ENCODE measurements around the gene CRLF3.
"Not testable (repeated sequence)": the region's sequence is repeated elsewhere in the genome, so short reads cannot be mapped to it uniquely, and the experiment has no call there.

Gene CRLF3

DNA sequence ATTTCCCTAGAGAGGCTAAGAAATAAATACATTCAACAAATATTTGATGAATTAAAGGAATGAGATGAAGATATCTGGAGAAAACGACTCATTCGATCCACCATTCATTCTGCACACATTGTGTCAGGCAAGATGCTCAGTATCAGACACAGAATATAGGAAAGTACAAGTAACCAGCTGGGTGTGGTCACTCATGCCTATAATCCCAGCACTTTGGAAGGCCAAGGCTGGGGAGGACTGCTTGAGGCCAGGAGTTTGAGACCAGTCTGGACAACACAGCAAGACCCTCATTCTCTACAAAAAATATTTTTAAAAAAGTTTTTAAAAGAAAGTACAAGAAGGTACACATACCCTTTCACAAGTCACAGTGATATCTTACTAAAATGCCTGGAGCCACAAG is 42.3 kb downstream of the CRLF3 start:
- Histone ChIP-seq H3K9me3 (no peaks in the 10 kb centered on the region), H3K36me3 (peaks cover 86% of the 10 kb centered on the region), H3K27ac (peak overlapping the region; percentile 2), H3K4me1 (ENCODE audit: control insufficient read depth in 1 of 2, insufficient read depth in 1 of 2, low read depth in 1 of 2, low read length in 1 of 2) (no peaks in the 10 kb centered on the region), H3K4me3 (ENCODE audit: low read depth in 1 of 2, low read length in 1 of 2) (no peak overlapping the region), H3K27me3 (no peaks in the 10 kb centered on the region)
- TF ChIP-seq, protein P1, sequence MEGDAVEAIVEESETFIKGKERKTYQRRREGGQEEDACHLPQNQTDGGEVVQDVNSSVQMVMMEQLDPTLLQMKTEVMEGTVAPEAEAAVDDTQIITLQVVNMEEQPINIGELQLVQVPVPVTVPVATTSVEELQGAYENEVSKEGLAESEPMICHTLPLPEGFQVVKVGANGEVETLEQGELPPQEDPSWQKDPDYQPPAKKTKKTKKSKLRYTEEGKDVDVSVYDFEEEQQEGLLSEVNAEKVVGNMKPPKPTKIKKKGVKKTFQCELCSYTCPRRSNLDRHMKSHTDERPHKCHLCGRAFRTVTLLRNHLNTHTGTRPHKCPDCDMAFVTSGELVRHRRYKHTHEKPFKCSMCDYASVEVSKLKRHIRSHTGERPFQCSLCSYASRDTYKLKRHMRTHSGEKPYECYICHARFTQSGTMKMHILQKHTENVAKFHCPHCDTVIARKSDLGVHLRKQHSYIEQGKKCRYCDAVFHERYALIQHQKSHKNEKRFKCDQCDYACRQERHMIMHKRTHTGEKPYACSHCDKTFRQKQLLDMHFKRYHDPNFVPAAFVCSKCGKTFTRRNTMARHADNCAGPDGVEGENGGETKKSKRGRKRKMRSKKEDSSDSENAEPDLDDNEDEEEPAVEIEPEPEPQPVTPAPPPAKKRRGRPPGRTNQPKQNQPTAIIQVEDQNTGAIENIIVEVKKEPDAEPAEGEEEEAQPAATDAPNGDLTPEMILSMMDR (IDR thresholded peaks at IDR 0.05), result no peak

DNA sequence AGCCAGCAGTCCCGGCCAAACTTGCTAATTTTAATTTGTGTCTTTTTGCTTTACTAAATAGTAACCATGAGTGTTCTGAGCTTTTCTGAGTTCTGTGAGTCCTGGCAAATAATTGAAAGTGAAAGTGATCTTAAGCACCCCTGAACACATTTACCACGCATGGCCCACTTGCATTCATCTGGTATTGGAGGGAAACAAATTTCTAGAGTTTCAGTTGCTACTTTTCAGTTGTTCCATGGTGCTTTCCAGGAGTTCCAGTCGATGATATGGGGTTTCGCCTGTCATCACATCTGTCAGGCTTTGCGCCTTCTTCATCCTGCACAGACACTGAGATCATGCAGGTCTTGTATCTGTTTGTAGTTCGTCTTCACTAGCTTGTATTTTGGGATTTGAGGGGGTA is 44.1 kb downstream of the CRLF3 start:
- Histone ChIP-seq H3K36me3 (peaks cover 81% of the 10 kb centered on the region), H3K27ac (peak overlapping the region; percentile 35), H3K4me1 (ENCODE audit: control insufficient read depth in 1 of 2, insufficient read depth in 1 of 2, low read depth in 1 of 2, low read length in 1 of 2) (no peaks in the 10 kb centered on the region), H3K4me3 (ENCODE audit: low read depth in 1 of 2, low read length in 1 of 2) (no peak overlapping the region), H3K9me3 (no peaks in the 10 kb centered on the region), H3K27me3 (no peaks in the 10 kb centered on the region)
- TF ChIP-seq, protein P1 (IDR thresholded peaks at IDR 0.05), result no peak

DNA sequence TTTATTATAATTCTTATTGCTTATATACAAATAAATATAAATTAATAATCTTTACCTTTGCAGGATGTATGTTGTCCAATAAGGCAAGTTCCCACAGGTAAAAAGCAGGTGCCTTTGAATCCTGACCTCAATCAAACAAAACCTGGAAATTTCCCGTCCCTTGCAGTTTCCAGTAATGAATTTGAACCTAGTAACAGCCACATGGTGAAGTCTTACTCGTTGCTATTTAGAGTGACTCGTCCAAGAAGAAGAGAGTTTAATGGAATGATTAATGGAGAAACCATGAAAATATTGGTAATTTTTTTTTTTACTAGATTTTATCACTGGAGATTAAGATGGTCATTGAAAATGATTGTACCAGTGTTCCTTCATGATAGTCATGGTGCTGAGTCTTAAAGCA is 55.7 kb downstream of the CRLF3 start:
- H3K4me3 ChIP-seq (ENCODE audit: low read depth in 1 of 2, low read length in 1 of 2); H3K9me3 ChIP-seq; H3K27me3 ChIP-seq; H3K4me1 ChIP-seq (ENCODE audit: control insufficient read depth in 1 of 2, insufficient read depth in 1 of 2, low read depth in 1 of 2, low read length in 1 of 2); H3K27ac ChIP-seq: not testable (repeated sequence)
- peaks cover 78% of the 10 kb centered on the region for H3K36me3 ChIP-seq

DNA sequence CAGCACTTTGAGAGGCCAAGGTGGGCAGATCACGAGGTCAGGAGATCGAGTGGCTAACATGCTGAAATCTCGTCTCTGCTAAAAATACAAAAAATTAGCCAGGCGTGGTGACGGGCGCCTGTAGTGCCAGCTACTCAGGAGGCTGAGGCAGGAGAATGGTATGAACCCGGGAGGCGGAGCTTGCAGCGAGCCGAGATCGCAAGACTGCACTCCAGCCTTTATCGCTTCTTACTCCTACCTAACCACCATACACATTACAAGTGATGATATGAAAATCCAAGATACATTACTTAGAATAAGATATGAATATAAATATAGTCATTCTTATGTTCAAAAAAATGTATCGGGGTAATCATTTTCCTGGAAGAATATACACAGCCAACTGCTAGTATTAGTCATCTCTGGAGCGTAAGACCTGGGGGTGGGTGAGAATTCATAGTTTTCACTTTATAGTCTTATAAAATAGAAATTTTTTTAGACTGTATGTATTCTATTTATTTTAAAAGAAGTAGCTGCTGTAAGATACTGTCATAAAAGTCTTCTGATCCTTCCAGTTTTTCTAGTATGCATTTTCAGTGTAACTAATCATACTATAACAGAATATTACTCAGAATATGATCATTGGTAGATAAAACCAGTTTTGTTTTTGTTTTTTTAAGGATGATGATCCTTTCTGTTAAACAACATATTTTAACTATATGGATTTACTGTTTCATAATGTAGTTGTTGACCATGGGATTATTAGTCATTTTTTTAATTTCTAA is 56.7 kb downstream of the CRLF3 start:
- not testable (repeated sequence) for H3K4me3 ChIP-seq (ENCODE audit: low read depth in 1 of 2, low read length in 1 of 2); H3K27ac ChIP-seq; H3K9me3 ChIP-seq; H3K4me1 ChIP-seq (ENCODE audit: control insufficient read depth in 1 of 2, insufficient read depth in 1 of 2, low read depth in 1 of 2, low read length in 1 of 2); H3K27me3 ChIP-seq
- peaks cover 81% of the 10 kb centered on the region for H3K36me3 ChIP-seq

DNA sequence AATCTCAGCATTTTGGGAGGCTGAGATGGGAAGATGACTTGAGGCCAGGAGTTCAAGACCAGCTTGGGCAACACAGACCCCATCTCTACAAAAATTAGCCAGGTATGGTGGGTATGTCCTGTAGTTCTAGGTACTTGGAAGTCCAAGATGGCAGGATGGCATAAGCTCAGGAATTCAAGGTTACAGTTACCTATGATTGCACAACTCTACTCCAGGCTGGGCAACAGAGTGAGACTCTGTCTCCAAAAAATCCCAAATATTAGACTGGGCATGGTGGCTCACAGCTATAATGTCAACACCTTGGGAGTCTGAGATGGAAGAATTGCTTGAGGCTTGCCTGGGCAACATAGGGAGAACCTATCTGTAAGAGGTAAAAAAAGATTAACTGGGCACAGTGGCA is 63.4 kb downstream of the CRLF3 start:
- TF ChIP-seq, protein P1 (IDR thresholded peaks at IDR 0.05), result no peak
- Histone ChIP-seq H3K27ac (no peak overlapping the region), H3K36me3 (peaks cover 54% of the 10 kb centered on the region)

DNA sequence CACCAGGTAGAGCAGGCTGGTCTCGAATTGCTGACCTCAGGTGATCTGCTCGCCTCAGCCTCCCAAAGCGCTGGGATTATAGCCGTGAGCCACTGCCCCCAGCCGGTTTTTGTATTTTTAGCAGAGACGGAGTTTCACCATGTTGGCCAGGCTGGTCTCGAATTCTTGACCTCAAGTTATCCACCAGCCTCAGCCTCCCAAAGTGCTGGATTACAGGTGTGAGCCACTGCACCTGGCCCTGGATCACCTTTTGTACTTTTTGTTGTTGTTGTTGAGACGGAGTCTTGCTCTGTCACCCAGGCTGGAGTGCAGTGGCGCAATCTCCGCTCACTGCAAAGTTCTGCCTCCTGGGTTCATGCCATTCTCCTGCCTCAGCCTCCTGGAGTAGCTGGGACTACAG is 71.2 kb downstream of the CRLF3 start:
- H3K4me1 ChIP-seq (ENCODE audit: control insufficient read depth in 1 of 2, insufficient read depth in 1 of 2, low read depth in 1 of 2, low read length in 1 of 2); H3K4me3 ChIP-seq (ENCODE audit: low read depth in 1 of 2, low read length in 1 of 2); H3K9me3 ChIP-seq; H3K27ac ChIP-seq; H3K27me3 ChIP-seq: not testable (repeated sequence)
- H3K36me3 ChIP-seq, result peaks cover 72% of the 10 kb centered on the region

More for the DNA sequence above, 63.4 kb downstream of the CRLF3 start:
- H3K27me3 ChIP-seq, result no peaks in the 10 kb centered on the region
- no peaks in the 10 kb centered on the region for H3K4me1 ChIP-seq (ENCODE audit: control insufficient read depth in 1 of 2, insufficient read depth in 1 of 2, low read depth in 1 of 2, low read length in 1 of 2)
- H3K9me3 ChIP-seq, result no peaks in the 10 kb centered on the region
- no peak overlapping the region for H3K4me3 ChIP-seq (ENCODE audit: low read depth in 1 of 2, low read length in 1 of 2)

DNA sequence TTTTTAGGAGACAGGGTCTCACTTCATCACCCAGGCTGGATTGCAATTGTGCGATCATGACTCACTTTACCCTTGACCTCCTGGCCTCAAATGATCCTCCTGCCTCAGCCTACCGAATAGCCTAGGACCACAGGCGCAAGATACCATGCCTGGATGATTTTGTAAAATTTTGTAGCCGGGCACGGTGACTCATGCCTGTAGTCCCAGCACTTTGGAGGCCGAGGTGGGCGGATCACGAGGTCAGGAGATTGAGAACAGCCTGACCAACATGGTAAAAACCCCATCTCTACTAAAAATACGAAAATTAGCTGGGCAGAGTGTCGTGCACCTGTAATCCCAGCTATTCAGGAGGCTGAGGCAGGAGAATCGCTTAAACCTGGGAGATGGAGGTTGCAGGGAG is 73.5 kb downstream of the CRLF3 start:
- H3K27ac ChIP-seq; H3K4me3 ChIP-seq (ENCODE audit: low read depth in 1 of 2, low read length in 1 of 2); H3K9me3 ChIP-seq; H3K27me3 ChIP-seq; H3K4me1 ChIP-seq (ENCODE audit: control insufficient read depth in 1 of 2, insufficient read depth in 1 of 2, low read depth in 1 of 2, low read length in 1 of 2): not testable (repeated sequence)
- H3K36me3 ChIP-seq, result peaks cover 73% of the 10 kb centered on the region

DNA sequence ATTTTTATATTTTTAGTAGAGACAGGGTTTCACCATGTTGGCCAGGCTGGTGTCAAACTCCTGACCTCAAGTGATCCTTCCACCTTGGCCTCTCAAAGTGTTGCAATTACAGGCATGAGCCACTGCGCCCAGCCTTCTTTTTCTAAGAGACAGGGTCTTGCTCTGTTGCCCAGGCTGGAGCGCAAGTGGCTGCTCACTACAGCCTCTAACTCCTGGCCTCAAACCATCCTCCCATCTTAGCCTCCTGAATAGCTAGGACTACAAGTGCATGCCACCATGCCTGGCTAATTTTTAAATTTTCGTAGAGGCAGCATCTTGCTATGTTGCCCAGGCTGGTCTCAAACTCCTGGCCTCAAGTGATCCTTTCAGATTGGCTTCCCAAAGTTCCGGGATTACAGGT is 76.9 kb downstream of the CRLF3 start:
- H3K36me3 ChIP-seq, result peaks cover 67% of the 10 kb centered on the region
- not testable (repeated sequence) for H3K9me3 ChIP-seq

DNA sequence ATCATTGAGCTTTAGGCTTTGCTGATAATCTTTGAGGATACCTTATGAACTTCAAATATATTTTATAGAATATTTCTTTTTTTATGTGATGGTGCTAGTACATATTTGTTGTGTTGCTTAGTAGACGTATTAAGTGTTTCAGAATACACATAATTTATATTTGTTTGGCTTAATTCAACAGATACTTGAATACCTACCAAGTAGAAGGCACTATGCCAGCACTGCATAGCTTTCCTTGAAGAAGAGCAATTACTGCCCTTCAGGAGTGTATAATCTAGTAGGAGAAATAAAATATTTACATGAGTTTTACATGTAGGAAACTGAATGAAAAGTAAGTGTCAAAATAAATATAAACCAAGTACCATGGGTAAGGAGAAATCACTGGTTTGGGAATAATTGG is 81.8 kb downstream of the CRLF3 start:
- not testable (repeated sequence) for H3K9me3 ChIP-seq; H3K27me3 ChIP-seq; H3K4me1 ChIP-seq (ENCODE audit: control insufficient read depth in 1 of 2, insufficient read depth in 1 of 2, low read depth in 1 of 2, low read length in 1 of 2); H3K4me3 ChIP-seq (ENCODE audit: low read depth in 1 of 2, low read length in 1 of 2); H3K27ac ChIP-seq
- H3K36me3 ChIP-seq, result peaks cover 34% of the 10 kb centered on the region

More for the DNA sequence above, 76.9 kb downstream of the CRLF3 start:
- H3K27ac ChIP-seq; H3K4me1 ChIP-seq (ENCODE audit: control insufficient read depth in 1 of 2, insufficient read depth in 1 of 2, low read depth in 1 of 2, low read length in 1 of 2); H3K4me3 ChIP-seq (ENCODE audit: low read depth in 1 of 2, low read length in 1 of 2); H3K27me3 ChIP-seq: not testable (repeated sequence)

DNA sequence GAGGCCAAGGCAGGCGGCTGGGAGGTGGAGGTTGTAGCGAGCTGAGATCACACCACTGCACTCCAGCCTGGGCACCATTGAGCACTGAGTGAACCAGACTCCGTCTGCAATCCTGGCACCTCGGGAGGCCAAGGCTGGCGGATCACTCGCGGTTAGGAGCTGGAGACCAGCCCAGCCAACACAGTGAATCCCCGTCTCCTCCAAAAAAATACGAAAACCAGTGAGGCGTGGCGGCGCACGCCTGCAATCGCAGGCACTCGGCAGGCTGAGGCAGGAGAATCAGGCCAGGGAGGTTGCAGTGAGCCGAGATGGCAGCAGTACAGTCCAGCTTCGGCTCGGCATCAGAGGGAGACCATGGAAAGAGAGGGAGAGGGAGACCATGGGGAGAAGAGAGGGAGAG is 88.1 kb downstream of the CRLF3 start:
- not testable (repeated sequence) for H3K4me3 ChIP-seq (ENCODE audit: low read depth in 1 of 2, low read length in 1 of 2); H3K9me3 ChIP-seq; H3K36me3 ChIP-seq; H3K27me3 ChIP-seq; H3K27ac ChIP-seq
- peaks cover 12% of the 10 kb centered on the region in 2 experiments for H3K4me1 ChIP-seq (ENCODE audit: control insufficient read depth in 1 of 2, insufficient read depth in 1 of 2, low read depth in 1 of 2, low read length in 1 of 2)

DNA sequence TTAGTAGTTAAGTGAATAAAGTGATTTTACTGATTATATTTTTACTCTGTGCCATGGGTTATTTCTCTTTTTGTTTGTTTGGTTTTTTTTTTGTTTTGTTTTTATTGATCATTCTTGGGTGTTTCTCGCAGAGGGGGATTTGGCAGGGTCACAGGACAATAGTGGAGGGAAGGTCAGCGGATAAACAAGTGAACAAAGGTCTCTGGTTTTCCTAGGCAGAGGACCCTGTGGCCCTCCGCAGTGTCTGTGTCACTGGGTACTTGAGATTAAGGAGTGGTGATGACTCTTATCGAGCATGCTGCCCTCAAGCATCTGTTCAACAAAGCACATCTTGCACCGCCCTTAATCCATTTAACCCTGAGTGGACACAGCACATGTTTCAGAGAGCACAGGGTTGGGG is 88.8 kb downstream of the CRLF3 start:
- H3K36me3 ChIP-seq; H3K4me3 ChIP-seq (ENCODE audit: low read depth in 1 of 2, low read length in 1 of 2); H3K27me3 ChIP-seq; H3K27ac ChIP-seq; H3K9me3 ChIP-seq: not testable (repeated sequence)
- H3K4me1 ChIP-seq (ENCODE audit: control insufficient read depth in 1 of 2, insufficient read depth in 1 of 2, low read depth in 1 of 2, low read length in 1 of 2), result peaks cover 16 to 17% of the 10 kb centered on the region in 2 experiments

Data from neutrophil (primary cell).